Keratinocyte (primary cell): ENCODE measurements around the gene PPEF2. TPM values are rescaled to one million over a fixed set of nuclear protein-coding genes. Genes with fewer than 3 reads are reported as not detected.
A peak's percentile ranks its signal among the peaks of the same experiment; 100 is the strongest.

Experiments used
- DNase-seq: peaks from one replicate; pipeline ENCODE4 v3.0.0-alpha.2; 2011; ENCODE audit warnings: low read depth, missing footprints, low spot score
- FAIRE-seq: peaks from 2 replicates; lab custom pipeline; 2011; peaks lifted over from hg19 to GRCh38; lab: Jason Lieb, UNC
- H2AFZ ChIP-seq: 2 replicates; pipeline ENCODE4 v1.6.0; 2012; ENCODE audit warnings: low read length, control low read depth, inconsistent platforms; ENCODE audit not compliant: control insufficient read depth
- H3K27ac ChIP-seq: 2 replicates; pipeline ENCODE4 v1.5.1; 2011; ENCODE audit warnings: low read length; ENCODE audit not compliant: control insufficient read depth, insufficient read depth
- H3K27me3 ChIP-seq: 3 replicates; pipeline ENCODE4 v1.6.0; 2011; ENCODE audit warnings: low read length; ENCODE audit not compliant: control insufficient read depth, insufficient read depth; ENCODE audit errors: extremely low read depth
- H3K36me3 ChIP-seq, 2 experiments: 2 replicates in 1 of 2; 3 replicates in 1 of 2; pipeline ENCODE4 v1.5.1; 2011; ENCODE audit warnings: low read length in 2 of 2, mild to moderate bottlenecking in 1 of 2; ENCODE audit not compliant: control insufficient read depth in 2 of 2, insufficient read depth in 2 of 2; ENCODE audit errors: extremely low read depth in 1 of 2
- H3K4me1 ChIP-seq: 3 replicates; pipeline ENCODE4 v1.5.1; 2011; ENCODE audit warnings: low read length; ENCODE audit not compliant: control insufficient read depth, insufficient read depth; ENCODE audit errors: extremely low read depth
- H3K4me2 ChIP-seq: 3 replicates; pipeline ENCODE4 v1.6.0; 2011; ENCODE audit warnings: low read depth, low read length; ENCODE audit not compliant: control insufficient read depth, insufficient read depth; ENCODE audit errors: extremely low read depth
- H3K4me3 ChIP-seq, 3 experiments: fragments of 200-600 bp in 1 of 3; sonication (generic) in 1 of 3; 2 replicates in 2 of 3; 3 replicates in 1 of 3; pipeline ENCODE4 v1.5.1; 2011 to 2016; ENCODE audit warnings: low read length in 3 of 3, mild to moderate bottlenecking in 3 of 3, control low read depth in 2 of 3, inconsistent platforms in 1 of 3, low read depth in 1 of 3, mixed read lengths in 1 of 3, mixed run types in 1 of 3, moderate library complexity in 1 of 3; ENCODE audit not compliant: control insufficient read depth in 2 of 3, insufficient read depth in 2 of 3; ENCODE audit errors: extremely low read depth in 1 of 3
- H3K79me2 ChIP-seq: 2 replicates; pipeline ENCODE4 v1.6.0; 2012; ENCODE audit warnings: low read length; ENCODE audit not compliant: control insufficient read depth, insufficient read depth
- H3K9ac ChIP-seq: 3 replicates; pipeline ENCODE4 v1.6.0; 2011; ENCODE audit warnings: low read length; ENCODE audit not compliant: control insufficient read depth, insufficient read depth; ENCODE audit errors: extremely low read depth
- H3K9me1 ChIP-seq: 3 replicates; pipeline ENCODE4 v1.6.0; 2011; ENCODE audit warnings: low read length; ENCODE audit not compliant: control insufficient read depth, insufficient read depth; ENCODE audit errors: extremely low read depth
- H3K9me3 ChIP-seq: 2 replicates; pipeline ENCODE4 v1.5.1; 2012; ENCODE audit warnings: low read depth, low read length; ENCODE audit not compliant: control insufficient read depth
- H4K20me1 ChIP-seq: 3 replicates; pipeline ENCODE4 v1.6.0; 2011; ENCODE audit warnings: low read length; ENCODE audit not compliant: control insufficient read depth, insufficient read depth; ENCODE audit errors: extremely low read depth
- CTCF ChIP-seq, 3 experiments: IDR thresholded peaks in 1 of 3; conservative IDR thresholded peaks in 1 of 3; optimal IDR thresholded peaks in 1 of 3; 2 replicates in 2 of 3; 3 replicates in 1 of 3; pipeline versions ENCODE3 to v1.5.1; 2011; ENCODE audit warnings: low read length in 3 of 3, mild to moderate bottlenecking in 3 of 3, moderate library complexity in 2 of 3, control low read depth in 1 of 3, inconsistent platforms in 1 of 3; ENCODE audit not compliant: insufficient read depth in 2 of 3; ENCODE audit errors: extremely low read depth in 1 of 3
- EZH2 ChIP-seq: IDR thresholded peaks from one replicate; pipeline ENCODE4 v1.6.1; 2012; ENCODE audit warnings: inconsistent platforms, mild to moderate bottlenecking, low read length, moderate library complexity
- dilution Hi-C: fragments of 300-500 bp; cut with MboI; formaldehyde crosslinking; loops from one replicate; pipeline ENCODE4 v1.7.0; 2020; ENCODE audit warnings: low sequenced_read_pairs; ENCODE audit not compliant: extremely low pct_ligation_motif_present
- polyA plus RNA-seq, 5 experiments: library from polyadenylated mRNA; depleted of rRNA in 3 of 5; stranded (reverse) in 3 of 5; stranded (forward) in 1 of 5; unstranded in 1 of 5; fragments of >200 nt; gene quantifications; 1 replicate in 1 of 5; 2 replicates in 3 of 5; 3 replicates in 1 of 5; pipeline versions ENCODE4 v1.2.1 to v1.2.3, GENCODE V29; 2011 to 2012; ENCODE audit warnings: missing spikeins in 2 of 5, low read depth in 1 of 5, low replicate concordance in 1 of 5

Gene PPEF2
- polyA plus RNA-seq, 1 donor (not counting 4 experiments of a cell fraction or from before 2014, with no cell fraction given), result 0.03 TPM

GRCh38 chr4:75898536-75898935 is 3.7 kb downstream of the PPEF2 start:
- no peak overlapping the region for H2AFZ ChIP-seq
- DNase-seq (no peak), FAIRE-seq (no peak)
- dilution Hi-C loops, result no loop called here
- H3K36me3 ChIP-seq, result no peaks in the 10 kb centered on the region
- H3K9ac ChIP-seq, result no peak overlapping the region
- H3K4me1 ChIP-seq, result no peaks in the 10 kb centered on the region
- no peak for TF ChIP-seq EZH2
- H3K27me3 ChIP-seq, result no peaks in the 10 kb centered on the region
- no peaks in the 10 kb centered on the region for H4K20me1 ChIP-seq
- no peaks in the 10 kb centered on the region for H3K9me1 ChIP-seq
- H3K4me3 ChIP-seq, result no peak overlapping the region
- no peak overlapping the region for H3K27ac ChIP-seq
- no peaks in the 10 kb centered on the region for H3K79me2 ChIP-seq
- no peaks in the 10 kb centered on the region for H3K9me3 ChIP-seq
- no peak overlapping the region for H3K4me2 ChIP-seq

GRCh38 chr4:75895744-75896314 is 6.4 kb downstream of the PPEF2 start:
- FAIRE-seq (peak; percentile 61), DNase-seq (no peak)
- no peaks in the 10 kb centered on the region for H3K4me1 ChIP-seq

More at GRCh38 chr4:75895744-75896314, 6.4 kb downstream of the PPEF2 start:
- H3K27ac ChIP-seq, result no peak overlapping the region
- no peak overlapping the region for H2AFZ ChIP-seq
- H3K4me3 ChIP-seq, result no peak overlapping the region
- H4K20me1 ChIP-seq, result no peaks in the 10 kb centered on the region
- no peaks in the 10 kb centered on the region for H3K27me3 ChIP-seq
- no peaks in the 10 kb centered on the region for H3K9me1 ChIP-seq
- TF ChIP-seq EZH2 (no peak), CTCF (optimal IDR thresholded peaks at IDR 0.05 in 1 of 3, IDR thresholded peaks at IDR 0.05 in 1 of 3, conservative IDR thresholded peaks at IDR 0.05 in 1 of 3; ENCODE audit: extremely low read depth in 1 of 3, insufficient read depth in 2 of 3, low read length in 3 of 3) (peak; percentile 58 to 65 (median 64))
- no peak overlapping the region for H3K9ac ChIP-seq
- no peaks in the 10 kb centered on the region for H3K79me2 ChIP-seq
- H3K9me3 ChIP-seq, result no peaks in the 10 kb centered on the region
- dilution Hi-C loops, result no loop called here
- no peak overlapping the region for H3K4me2 ChIP-seq
- no peaks in the 10 kb centered on the region for H3K36me3 ChIP-seq
